Muscle layer of colon (tissue), 2 donors: Measurements from ENCODE around the gene LRFN2.

Experiments
- H3K27ac ChIP-seq: one replicate; pipeline ENCODE4 v1.7.0; 2013; ENCODE audit warnings: low read depth, mild to moderate bottlenecking, low read length, moderate library complexity
- H3K27me3 ChIP-seq, 2 donors: one replicate each; pipeline ENCODE4 v1.7.0; 2013; ENCODE audit warnings: low read length in 2 of 2, mild to moderate bottlenecking in 2 of 2; ENCODE audit not compliant: insufficient read depth in 2 of 2, control insufficient read depth in 1 of 2
- H3K36me3 ChIP-seq: one replicate; pipeline ENCODE4 v1.7.0; 2013; ENCODE audit warnings: mild to moderate bottlenecking, low read length; ENCODE audit not compliant: insufficient read depth
- H3K4me1 ChIP-seq: one replicate; pipeline ENCODE4 v1.7.0; 2013; ENCODE audit warnings: mild to moderate bottlenecking, low read length; ENCODE audit not compliant: insufficient read depth
- H3K4me3 ChIP-seq, 2 donors: one replicate each; pipeline ENCODE4 v1.7.0; 2013; ENCODE audit warnings: low read length in 2 of 2, low read depth in 1 of 2, mild to moderate bottlenecking in 1 of 2, moderate library complexity in 1 of 2
- H3K9ac ChIP-seq: one replicate; pipeline ENCODE4 v1.7.0; 2013; ENCODE audit warnings: low read length
- H3K9me3 ChIP-seq: one replicate; pipeline ENCODE4 v1.7.0; 2013; ENCODE audit warnings: mild to moderate bottlenecking, low read length
- donor health status: abdominal sarcoma.
- donor health status: Adenocarcinoma of cecum.

Gene LRFN2

DNA sequence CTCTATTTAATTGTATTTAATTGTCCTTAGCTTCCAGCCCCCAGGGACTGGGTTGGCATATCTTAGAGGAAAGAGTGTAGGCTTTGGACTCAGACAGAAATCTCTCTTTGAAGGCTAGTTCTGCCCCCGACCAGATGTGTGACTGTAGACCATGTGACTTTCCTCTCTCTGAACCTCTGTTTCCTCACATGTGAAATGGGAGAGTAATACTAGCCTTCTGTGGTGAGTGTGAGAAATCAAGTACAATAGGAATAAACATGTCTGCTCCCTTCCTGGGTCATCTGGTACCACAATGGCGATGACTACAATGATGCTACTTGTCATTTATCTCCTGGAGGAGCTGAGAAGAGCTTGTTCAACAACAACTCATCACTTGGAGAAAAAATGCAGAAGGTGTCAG, 179.9 kb downstream of the LRFN2 start:
- H3K4me3 ChIP-seq = no peak overlapping the region
- H3K9me3 ChIP-seq = no peaks in the 10 kb centered on the region
- no peak overlapping the region for H3K9ac ChIP-seq
- H3K27me3 ChIP-seq = no peaks in the 10 kb centered on the region
- H3K4me1 ChIP-seq = no peaks in the 10 kb centered on the region
- H3K36me3 ChIP-seq = no peaks in the 10 kb centered on the region
- no peak overlapping the region for H3K27ac ChIP-seq

GRCh38 chr6:40406175-40406574, 181.0 kb downstream of the LRFN2 start:
- H3K9ac ChIP-seq = no peak overlapping the region
- no peaks in the 10 kb centered on the region for H3K27me3 ChIP-seq
- no peaks in the 10 kb centered on the region for H3K9me3 ChIP-seq

DNA sequence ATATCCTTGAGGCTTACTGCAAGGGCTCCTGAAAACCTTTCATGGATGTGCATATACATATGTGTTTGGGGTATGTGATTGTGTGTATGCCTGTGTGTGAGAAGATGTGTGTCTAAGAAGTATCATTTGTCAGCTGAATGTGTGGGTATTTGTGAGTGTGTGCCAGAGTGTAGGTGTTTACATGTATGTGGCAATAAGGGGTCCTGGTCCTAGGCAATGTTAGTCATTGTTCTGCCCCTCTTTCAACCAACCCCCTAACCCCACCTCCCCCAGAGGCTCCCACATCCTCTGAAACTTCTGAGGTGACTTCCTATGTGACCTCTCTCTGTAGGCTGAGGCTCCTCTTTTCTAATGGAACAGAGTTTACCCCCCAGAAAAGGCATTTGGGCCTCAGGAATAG, 186.4 kb downstream of the LRFN2 start:
- no peak overlapping the region for H3K9ac ChIP-seq
- peaks cover 8% of the 10 kb centered on the region for H3K4me1 ChIP-seq
- no peaks in the 10 kb centered on the region for H3K27me3 ChIP-seq
- no peak overlapping the region for H3K4me3 ChIP-seq
- no peak overlapping the region for H3K27ac ChIP-seq
- no peaks in the 10 kb centered on the region for H3K36me3 ChIP-seq
- H3K9me3 ChIP-seq = no peaks in the 10 kb centered on the region

More at GRCh38 chr6:40406175-40406574, 181.0 kb downstream of the LRFN2 start:
- no peak overlapping the region for H3K27ac ChIP-seq
- no peaks in the 10 kb centered on the region for H3K36me3 ChIP-seq
- H3K4me1 ChIP-seq = no peaks in the 10 kb centered on the region
- no peak overlapping the region for H3K4me3 ChIP-seq

- H3K27ac ChIP-seq = no peak overlapping the region
These were observed 187.2 kb downstream of the LRFN2 start for GRCh38 chr6:40399888-40400457.

DNA sequence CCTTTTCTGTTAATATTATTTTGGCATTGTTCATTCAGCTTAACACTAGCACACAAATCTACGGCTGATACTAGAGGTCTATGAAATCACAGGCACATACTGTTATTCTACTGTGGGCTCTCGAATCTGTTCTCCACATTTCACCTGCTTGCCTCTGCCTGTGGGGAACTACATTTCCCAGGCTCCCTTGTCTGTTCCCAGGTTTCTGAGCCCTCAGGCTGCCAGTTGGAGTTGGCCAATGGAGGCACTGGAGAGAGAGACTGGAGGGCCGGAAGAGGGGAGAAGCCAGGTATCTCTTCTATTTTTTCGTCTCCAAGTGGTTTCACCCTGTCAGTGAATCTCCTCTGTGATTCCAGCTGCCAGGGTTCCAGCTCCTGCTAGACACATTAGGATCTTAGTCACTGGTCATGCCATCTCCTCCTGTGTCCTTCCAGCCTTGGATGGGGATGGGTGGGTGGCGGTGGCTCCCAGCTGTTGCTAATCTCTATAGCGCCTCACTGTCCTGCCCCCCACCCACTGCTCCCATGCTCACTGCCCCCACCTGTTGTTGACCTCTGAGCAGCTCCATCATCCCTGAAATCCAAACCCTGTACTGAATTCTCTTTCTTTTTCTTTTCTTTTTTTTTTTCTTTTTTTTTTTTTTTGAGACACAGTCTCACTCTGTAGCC, 188.2 kb downstream of the LRFN2 start:
- Histone ChIP-seq H3K27ac (no peak overlapping the region), H3K9ac (no peak overlapping the region), H3K27me3 (no peaks in the 10 kb centered on the region), H3K9me3 (no peaks in the 10 kb centered on the region), H3K4me3 (no peak overlapping the region), H3K36me3 (no peaks in the 10 kb centered on the region), H3K4me1 (peaks cover 8% of the 10 kb centered on the region)

More at GRCh38 chr6:40399888-40400457, 187.2 kb downstream of the LRFN2 start:
- Histone ChIP-seq H3K36me3 (no peaks in the 10 kb centered on the region), H3K9ac (no peak overlapping the region), H3K27me3 (no peaks in the 10 kb centered on the region), H3K4me1 (peaks cover 8% of the 10 kb centered on the region), H3K4me3 (no peak overlapping the region), H3K9me3 (no peaks in the 10 kb centered on the region)

DNA sequence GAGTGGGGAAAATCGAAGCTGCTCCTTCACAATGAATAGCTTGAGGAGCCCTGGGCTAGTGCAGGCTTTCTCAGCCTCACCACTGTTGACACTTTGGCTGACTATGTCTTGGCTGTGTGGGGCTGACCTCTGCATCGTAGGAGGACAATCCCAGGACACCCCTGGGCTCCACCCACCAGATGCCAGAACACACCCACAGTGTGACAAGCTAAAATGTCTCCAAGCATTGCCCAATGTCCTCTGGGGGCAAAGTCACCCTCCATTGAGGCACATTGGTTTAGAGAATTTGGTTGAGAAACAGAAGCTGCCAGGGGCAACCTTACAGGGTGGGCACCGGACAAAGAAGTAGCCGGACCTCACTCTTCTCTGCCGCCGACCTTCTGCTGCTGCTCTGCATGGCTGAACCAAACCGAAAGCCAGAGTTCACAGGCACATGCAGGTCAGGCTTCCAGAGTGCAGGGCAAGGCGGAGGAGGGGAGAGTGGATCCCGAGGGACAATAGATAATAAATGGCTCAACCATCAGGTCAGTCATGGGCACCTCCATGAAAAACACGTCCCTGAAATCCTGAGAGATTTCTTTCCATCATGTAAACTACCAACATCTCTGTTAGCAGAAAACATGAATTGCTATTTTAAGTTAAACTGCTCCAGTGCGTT, 189.0 kb downstream of the LRFN2 start:
- no peak overlapping the region for H3K9ac ChIP-seq
- H3K27ac ChIP-seq = no peak overlapping the region
- H3K27me3 ChIP-seq = no peaks in the 10 kb centered on the region
- H3K9me3 ChIP-seq = no peaks in the 10 kb centered on the region
- H3K4me1 ChIP-seq = peaks cover 8% of the 10 kb centered on the region
- no peak overlapping the region for H3K4me3 ChIP-seq
- no peaks in the 10 kb centered on the region for H3K36me3 ChIP-seq

GRCh38 chr6:40397287-40398033, 189.7 kb downstream of the LRFN2 start:
- H3K36me3 ChIP-seq = no peaks in the 10 kb centered on the region
- peaks cover 0 to under 1% of the 10 kb centered on the region in 2 donors for H3K27me3 ChIP-seq
- H3K9me3 ChIP-seq = no peaks in the 10 kb centered on the region
- no peak overlapping the region for H3K9ac ChIP-seq
- no peak overlapping the region for H3K4me3 ChIP-seq
- H3K27ac ChIP-seq = no peak overlapping the region
- peaks cover 8% of the 10 kb centered on the region for H3K4me1 ChIP-seq

- Histone ChIP-seq H3K9me3 (no peaks in the 10 kb centered on the region), H3K9ac (no peak overlapping the region), H3K36me3 (no peaks in the 10 kb centered on the region), H3K4me1 (peaks cover 8% of the 10 kb centered on the region), H3K27me3 (peaks cover 0 to 4% of the 10 kb centered on the region in 2 donors), H3K27ac (no peak overlapping the region), H3K4me3 (no peak overlapping the region)
These were observed 191.5 kb downstream of the LRFN2 start for GRCh38 chr6:40395698-40396076.

DNA sequence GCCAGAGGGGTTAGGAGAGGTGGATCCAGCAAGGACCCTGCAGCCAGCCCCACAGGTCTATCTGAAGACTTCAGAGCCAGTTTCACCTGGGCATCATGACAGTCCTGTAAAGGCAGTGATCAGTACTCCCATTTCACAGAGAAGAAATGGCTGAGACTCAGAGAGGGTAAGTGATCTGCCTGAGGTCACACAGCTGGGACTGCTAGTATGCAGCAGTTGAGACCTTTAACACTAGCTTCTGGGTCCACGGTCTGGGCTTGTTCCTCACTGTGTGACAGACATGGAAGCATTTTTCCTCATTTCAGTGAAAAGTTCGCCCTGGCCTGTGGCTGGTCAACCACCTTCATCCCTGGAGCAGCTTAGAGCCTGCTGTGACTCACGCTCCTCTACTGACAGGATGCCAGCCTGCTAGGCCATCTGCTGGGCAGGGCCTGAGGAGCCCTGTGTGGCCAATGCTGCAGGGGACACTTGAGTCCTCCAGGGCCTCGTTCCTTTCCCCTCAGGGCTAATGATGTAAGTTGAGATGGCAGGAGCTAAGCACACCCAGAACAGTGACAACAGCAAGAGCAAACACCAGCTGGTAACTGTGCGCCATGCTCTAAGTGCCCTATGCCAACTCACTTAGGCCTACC, 192.0 kb downstream of the LRFN2 start:
- H3K36me3 ChIP-seq = no peaks in the 10 kb centered on the region
- H3K9me3 ChIP-seq = no peaks in the 10 kb centered on the region
- H3K27me3 ChIP-seq = peaks cover 0 to 4% of the 10 kb centered on the region in 2 donors
- H3K4me3 ChIP-seq = no peak overlapping the region
- no peak overlapping the region for H3K9ac ChIP-seq
- H3K27ac ChIP-seq = no peak overlapping the region
- peaks cover 8% of the 10 kb centered on the region for H3K4me1 ChIP-seq

- H3K36me3 ChIP-seq = no peaks in the 10 kb centered on the region
- H3K27ac ChIP-seq = no peak overlapping the region
- H3K27me3 ChIP-seq = peaks cover 0 to 8% of the 10 kb centered on the region in 2 donors
- H3K4me3 ChIP-seq = no peak overlapping the region
- peaks cover 4% of the 10 kb centered on the region for H3K4me1 ChIP-seq
- no peaks in the 10 kb centered on the region for H3K9me3 ChIP-seq
- H3K9ac ChIP-seq = no peak overlapping the region
These were observed 192.8 kb downstream of the LRFN2 start for GRCh38 chr6:40394381-40394780.

DNA sequence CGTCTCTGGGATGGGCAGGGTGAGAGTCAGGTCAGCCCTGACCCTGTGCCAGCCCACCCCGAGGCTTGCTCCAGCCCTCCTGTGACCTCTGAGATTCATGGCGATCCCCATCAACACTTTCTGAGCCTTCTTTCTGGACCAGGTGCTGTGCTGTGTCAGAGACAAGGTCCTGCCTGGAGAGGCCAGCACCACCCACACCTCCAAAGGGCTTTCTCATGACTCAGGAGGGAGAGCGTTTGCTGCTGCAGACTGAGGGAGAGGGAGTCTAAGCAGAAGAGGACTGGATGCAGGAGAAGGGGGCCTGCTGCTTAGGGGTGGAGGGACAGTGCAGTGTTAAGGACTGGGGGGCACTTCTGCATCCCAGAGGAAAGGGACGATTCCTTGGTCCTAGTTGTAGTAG, 193.5 kb downstream of the LRFN2 start:
- H3K27me3 ChIP-seq = peaks cover 0 to 8% of the 10 kb centered on the region in 2 donors

More for the DNA sequence above, 193.5 kb downstream of the LRFN2 start:
- Histone ChIP-seq H3K27ac (no peak overlapping the region), H3K9ac (no peak overlapping the region), H3K4me1 (peaks cover under 1% of the 10 kb centered on the region), H3K9me3 (no peaks in the 10 kb centered on the region), H3K4me3 (no peak overlapping the region), H3K36me3 (no peaks in the 10 kb centered on the region)
